Stomach (tissue), 4 donors: Measurements from ENCODE around the gene VSIG10L.
A peak's percentile ranks its signal among the peaks of the same experiment; 100 is the strongest.

Experiments
- CTCF ChIP-seq, 7 experiments: fragments of 450-650 bp in 4 of 7; fragments of 200-600 bp in 3 of 7; sonication (generic) in 3 of 7; IDR thresholded peaks; one replicate each; pipeline ENCODE4 v1.5.1; 2016 to 2019; ENCODE audit warnings: antibody characterized with exemption in 7 of 7, control low read depth in 2 of 7, mild to moderate bottlenecking in 1 of 7
- POLR2A ChIP-seq, 4 donors: fragments of 450-650 bp; IDR thresholded peaks; one replicate each; pipeline ENCODE4 v1.6.1; 2016; ENCODE audit warnings: antibody characterized with exemption in 4 of 4, control low read depth in 2 of 4, mild to moderate bottlenecking in 1 of 4, moderate library complexity in 1 of 4

GRCh38 chr19:51367565-51368365 is 25.8 kb upstream of the VSIG10L start:
- no peak for TF ChIP-seq CTCF (IDR thresholded peaks at IDR 0.05)
- TF ChIP-seq POLR2A (IDR thresholded peaks at IDR 0.05), result peak in 1 of 4 donors; percentile 5
